Neural cell (in vitro differentiated cells): ENCODE data around the gene COL6A3. TPM values are rescaled to one million over a fixed set of nuclear protein-coding genes. Genes with fewer than 3 reads are reported as not detected.

Experiments used
- H2AFZ ChIP-seq: fragments of 200-600, 300-800 bp; sonication (generic), shearing (Covaris generic); 2 replicates; pipeline ENCODE4 v1.6.0; 2014; ENCODE audit warnings: low read depth, mild to moderate bottlenecking, antibody characterized with exemption, low read length, moderate library complexity
- H3F3A ChIP-seq: fragments of 200-600 bp; shearing (Covaris generic); 2 replicates; pipeline ENCODE4 v1.6.1; 2016; ENCODE audit warnings: mild to moderate bottlenecking, moderate library complexity, mixed read lengths, antibody characterized with exemption, low read length; ENCODE audit not compliant: insufficient read depth, poor library complexity, severe bottlenecking
- H3K27ac ChIP-seq: fragments of 200-600, 300-800 bp; sonication (generic), shearing (Covaris generic); 2 replicates; pipeline ENCODE4 v1.5.1; 2014; ENCODE audit warnings: mild to moderate bottlenecking, low read length, moderate library complexity
- H3K27me3 ChIP-seq: fragments of 300-800, 200-600 bp; sonication (generic), shearing (Covaris generic); 2 replicates; pipeline ENCODE4 v1.6.0; 2014; ENCODE audit warnings: mild to moderate bottlenecking, low read depth, low read length, moderate library complexity; ENCODE audit not compliant: insufficient read depth
- H3K36me3 ChIP-seq: fragments of 300-800, 200-600 bp; sonication (generic), shearing (Covaris generic); 2 replicates; pipeline ENCODE4 v1.5.1; 2014; ENCODE audit warnings: mild to moderate bottlenecking, antibody characterized with exemption, low read length, moderate library complexity; ENCODE audit not compliant: insufficient read depth
- H3K4me2 ChIP-seq: fragments of 300-800, 200-600 bp; sonication (generic), shearing (Covaris generic); 2 replicates; pipeline ENCODE4 v1.6.0; 2014; ENCODE audit warnings: mild to moderate bottlenecking, low read length
- H3K4me3 ChIP-seq: fragments of 300-800, 200-600 bp; sonication (generic), shearing (Covaris generic); 2 replicates; pipeline ENCODE4 v1.5.1; 2014; ENCODE audit warnings: mild to moderate bottlenecking, low read length, moderate library complexity
- H3K79me2 ChIP-seq: fragments of 200-600 bp; shearing (Covaris generic); replicated peaks from 2 replicates; pipeline ENCODE4 v1.6.0; 2014; ENCODE audit warnings: mild to moderate bottlenecking, low read length, moderate library complexity; ENCODE audit not compliant: insufficient read depth
- H3K9ac ChIP-seq: fragments of 300-800, 200-600 bp; sonication (generic), shearing (Covaris generic); 2 replicates; pipeline ENCODE4 v1.6.1; 2016; ENCODE audit warnings: mild to moderate bottlenecking, low read length, mixed read lengths
- H3K9me2 ChIP-seq: fragments of 200-600 bp; shearing (Covaris generic); 2 replicates; pipeline ENCODE4 v1.6.1; 2016; ENCODE audit warnings: mild to moderate bottlenecking, low read length, mixed read lengths; ENCODE audit not compliant: insufficient read depth
- H3K9me3 ChIP-seq: fragments of 200-600, 300-800 bp; sonication (generic), shearing (Covaris generic); 2 replicates; pipeline ENCODE4 v1.6.1; 2016; ENCODE audit warnings: mild to moderate bottlenecking, mixed run types, low read length, moderate library complexity, mixed read lengths
- H4K20me1 ChIP-seq: fragments of 200-600 bp; shearing (Covaris generic); 2 replicates; pipeline ENCODE4 v1.6.1; 2016; ENCODE audit warnings: mild to moderate bottlenecking, mixed run types; ENCODE audit not compliant: insufficient read depth
- EP300 ChIP-seq: fragments of 450-650 bp; conservative IDR thresholded peaks from 2 replicates; pipeline ENCODE4 v1.6.1; 2014; ENCODE audit warnings: antibody characterized with exemption, mild to moderate bottlenecking, moderate library complexity; ENCODE audit not compliant: poor library complexity, severe bottlenecking
- EZH2 ChIP-seq: fragments of 200-600, 300-800 bp; shearing (Covaris generic), sonication (generic); IDR thresholded peaks from 2 replicates; pipeline ENCODE4 v1.6.1; 2014; ENCODE audit warnings: antibody characterized with exemption, low read length, borderline replicate concordance, mild to moderate bottlenecking; ENCODE audit not compliant: insufficient read depth, poor library complexity, severe bottlenecking
- MXI1 ChIP-seq: fragments of 450-650 bp; conservative IDR thresholded peaks from 2 replicates; pipeline ENCODE4 v1.6.1; 2014; ENCODE audit warnings: antibody characterized with exemption, mild to moderate bottlenecking; ENCODE audit not compliant: poor library complexity, severe bottlenecking
- POLR2AphosphoS5 ChIP-seq: IDR thresholded peaks from 2 replicates; pipeline ENCODE4 v1.6.1; 2012
- RAD21 ChIP-seq: fragments of 450-650 bp; conservative IDR thresholded peaks from 2 replicates; pipeline ENCODE4 v1.6.1; 2014; ENCODE audit warnings: antibody characterized with exemption, mild to moderate bottlenecking, moderate library complexity
- SMC3 ChIP-seq: fragments of 450-650 bp; conservative IDR thresholded peaks from 2 replicates; pipeline ENCODE4 v1.6.1; 2014; ENCODE audit warnings: antibody characterized with exemption, mild to moderate bottlenecking, moderate library complexity; ENCODE audit not compliant: poor library complexity
- TAF1 ChIP-seq: IDR thresholded peaks from 2 replicates; pipeline ENCODE4 v1.6.1; 2012; ENCODE audit warnings: low read depth
- polyA plus RNA-seq: library from polyadenylated mRNA; depleted of rRNA; stranded (reverse); fragments of >200 nt; gene quantifications from 2 replicates; pipeline ENCODE4 v1.2.3, GENCODE V29; 2014
- TF ChIP-seq, protein P1 (sequence below): IDR thresholded peaks from 2 replicates; pipeline ENCODE4 v1.6.1; 2012; ENCODE audit warnings: borderline replicate concordance
- TF ChIP-seq, protein P2 (sequence below): fragments of 450-650 bp; IDR thresholded peaks from 2 replicates; pipeline ENCODE4 v1.5.1; 2014; ENCODE audit warnings: antibody characterized with exemption, mild to moderate bottlenecking, moderate library complexity; ENCODE audit not compliant: poor library complexity, severe bottlenecking

Gene COL6A3
- polyA plus RNA-seq, 1 donor from 2014 or later = 0.05 TPM

GRCh38 chr2:237441605-237442274 lies 27.8 kb upstream of the COL6A3 start:
- no peak overlapping the region for H2AFZ ChIP-seq
- no peak overlapping the region for H3K4me2 ChIP-seq

DNA sequence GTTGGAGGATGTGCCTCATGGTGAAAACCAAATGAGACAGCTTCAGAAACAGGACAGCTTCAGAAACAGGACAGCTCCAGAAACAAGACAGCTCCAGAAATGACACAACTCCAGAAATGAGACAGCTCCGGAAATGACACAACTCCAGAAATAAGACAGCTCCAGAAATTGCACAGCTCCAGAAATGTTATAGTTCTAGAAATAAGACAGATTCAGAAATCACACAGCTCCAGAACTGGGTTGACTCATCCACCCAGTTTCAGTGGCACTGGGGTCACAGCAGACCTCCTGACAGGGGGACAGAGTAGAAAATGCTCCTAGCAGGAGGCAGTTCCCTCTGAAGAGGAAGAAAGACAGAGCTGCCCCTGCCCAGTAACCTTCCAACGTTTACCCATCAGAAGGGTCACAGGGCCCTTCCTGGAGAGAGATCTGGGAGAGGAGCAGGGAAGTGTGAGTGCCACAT lies 26.9 kb upstream of the COL6A3 start:
- TF ChIP-seq EZH2 = no peak
- TF ChIP-seq SMC3 = no peak
- TF ChIP-seq TAF1 = no peak
- TF ChIP-seq RAD21 = no peak
- TF ChIP-seq, protein P1, sequence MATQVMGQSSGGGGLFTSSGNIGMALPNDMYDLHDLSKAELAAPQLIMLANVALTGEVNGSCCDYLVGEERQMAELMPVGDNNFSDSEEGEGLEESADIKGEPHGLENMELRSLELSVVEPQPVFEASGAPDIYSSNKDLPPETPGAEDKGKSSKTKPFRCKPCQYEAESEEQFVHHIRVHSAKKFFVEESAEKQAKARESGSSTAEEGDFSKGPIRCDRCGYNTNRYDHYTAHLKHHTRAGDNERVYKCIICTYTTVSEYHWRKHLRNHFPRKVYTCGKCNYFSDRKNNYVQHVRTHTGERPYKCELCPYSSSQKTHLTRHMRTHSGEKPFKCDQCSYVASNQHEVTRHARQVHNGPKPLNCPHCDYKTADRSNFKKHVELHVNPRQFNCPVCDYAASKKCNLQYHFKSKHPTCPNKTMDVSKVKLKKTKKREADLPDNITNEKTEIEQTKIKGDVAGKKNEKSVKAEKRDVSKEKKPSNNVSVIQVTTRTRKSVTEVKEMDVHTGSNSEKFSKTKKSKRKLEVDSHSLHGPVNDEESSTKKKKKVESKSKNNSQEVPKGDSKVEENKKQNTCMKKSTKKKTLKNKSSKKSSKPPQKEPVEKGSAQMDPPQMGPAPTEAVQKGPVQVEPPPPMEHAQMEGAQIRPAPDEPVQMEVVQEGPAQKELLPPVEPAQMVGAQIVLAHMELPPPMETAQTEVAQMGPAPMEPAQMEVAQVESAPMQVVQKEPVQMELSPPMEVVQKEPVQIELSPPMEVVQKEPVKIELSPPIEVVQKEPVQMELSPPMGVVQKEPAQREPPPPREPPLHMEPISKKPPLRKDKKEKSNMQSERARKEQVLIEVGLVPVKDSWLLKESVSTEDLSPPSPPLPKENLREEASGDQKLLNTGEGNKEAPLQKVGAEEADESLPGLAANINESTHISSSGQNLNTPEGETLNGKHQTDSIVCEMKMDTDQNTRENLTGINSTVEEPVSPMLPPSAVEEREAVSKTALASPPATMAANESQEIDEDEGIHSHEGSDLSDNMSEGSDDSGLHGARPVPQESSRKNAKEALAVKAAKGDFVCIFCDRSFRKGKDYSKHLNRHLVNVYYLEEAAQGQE = no peak
- TF ChIP-seq POLR2AphosphoS5 = no peak
- TF ChIP-seq, protein P2, sequence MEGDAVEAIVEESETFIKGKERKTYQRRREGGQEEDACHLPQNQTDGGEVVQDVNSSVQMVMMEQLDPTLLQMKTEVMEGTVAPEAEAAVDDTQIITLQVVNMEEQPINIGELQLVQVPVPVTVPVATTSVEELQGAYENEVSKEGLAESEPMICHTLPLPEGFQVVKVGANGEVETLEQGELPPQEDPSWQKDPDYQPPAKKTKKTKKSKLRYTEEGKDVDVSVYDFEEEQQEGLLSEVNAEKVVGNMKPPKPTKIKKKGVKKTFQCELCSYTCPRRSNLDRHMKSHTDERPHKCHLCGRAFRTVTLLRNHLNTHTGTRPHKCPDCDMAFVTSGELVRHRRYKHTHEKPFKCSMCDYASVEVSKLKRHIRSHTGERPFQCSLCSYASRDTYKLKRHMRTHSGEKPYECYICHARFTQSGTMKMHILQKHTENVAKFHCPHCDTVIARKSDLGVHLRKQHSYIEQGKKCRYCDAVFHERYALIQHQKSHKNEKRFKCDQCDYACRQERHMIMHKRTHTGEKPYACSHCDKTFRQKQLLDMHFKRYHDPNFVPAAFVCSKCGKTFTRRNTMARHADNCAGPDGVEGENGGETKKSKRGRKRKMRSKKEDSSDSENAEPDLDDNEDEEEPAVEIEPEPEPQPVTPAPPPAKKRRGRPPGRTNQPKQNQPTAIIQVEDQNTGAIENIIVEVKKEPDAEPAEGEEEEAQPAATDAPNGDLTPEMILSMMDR = no peak
- no peak for TF ChIP-seq EP300
- no peak for TF ChIP-seq MXI1
- Histone ChIP-seq H3K27ac (no peak overlapping the region), H3F3A (no peaks in the 10 kb centered on the region), H3K4me3 (no peak overlapping the region), H3K9me3 (no peaks in the 10 kb centered on the region), H2AFZ (no peak overlapping the region), H4K20me1 (no peaks in the 10 kb centered on the region), H3K9me2 (no peaks in the 10 kb centered on the region), H3K4me2 (no peak overlapping the region), H3K9ac (no peak overlapping the region), H3K79me2 (no peaks in the 10 kb centered on the region), H3K36me3 (no peaks in the 10 kb centered on the region), H3K27me3 (no peaks in the 10 kb centered on the region)

More at GRCh38 chr2:237441605-237442274, 27.8 kb upstream of the COL6A3 start:
- Histone ChIP-seq H4K20me1 (no peaks in the 10 kb centered on the region), H3K4me3 (no peak overlapping the region), H3K9ac (no peak overlapping the region), H3K27ac (no peak overlapping the region), H3K9me2 (no peaks in the 10 kb centered on the region), H3F3A (no peaks in the 10 kb centered on the region), H3K27me3 (no peaks in the 10 kb centered on the region), H3K9me3 (no peaks in the 10 kb centered on the region), H3K79me2 (no peaks in the 10 kb centered on the region), H3K36me3 (no peaks in the 10 kb centered on the region)
- no peak for TF ChIP-seq EZH2
- TF ChIP-seq, protein P2 = no peak
- TF ChIP-seq EP300 = no peak
- TF ChIP-seq POLR2AphosphoS5 = no peak
- no peak for TF ChIP-seq SMC3
- TF ChIP-seq MXI1 = no peak
